ENCODE measurements around the gene CHN2.

The CHN2 gene

GRCh38 chr7:29224726-29225125, 30.2 kb downstream of the CHN2 start:
- no peak for DNase-seq (ENCODE audit: low read depth in 2 of 2)

GRCh38 chr7:29228289-29229011, 33.9 kb downstream of the CHN2 start:
- DNase-seq (ENCODE audit: low read depth in 2 of 2), result no peak

- no peak for DNase-seq (ENCODE audit: low read depth in 2 of 2)
Measured at GRCh38 chr7:29229066-29229465, 34.5 kb downstream of the CHN2 start.

GRCh38 chr7:29229946-29230345, 35.4 kb downstream of the CHN2 start:
- no peak for DNase-seq (ENCODE audit: low read depth in 2 of 2)

GRCh38 chr7:29230871-29231345, 36.3 kb downstream of the CHN2 start:
- DNase-seq (ENCODE audit: low read depth in 2 of 2), result no peak

GRCh38 chr7:29231671-29232232, 37.2 kb downstream of the CHN2 start:
- no peak for DNase-seq (ENCODE audit: low read depth in 2 of 2)

- no peak for DNase-seq (ENCODE audit: low read depth in 2 of 2)
Measured at GRCh38 chr7:29234438-29234837, 39.9 kb downstream of the CHN2 start.

- no peak for DNase-seq (ENCODE audit: low read depth in 2 of 2)
Measured at GRCh38 chr7:29236071-29236580, 41.6 kb downstream of the CHN2 start.

GRCh38 chr7:29236649-29237048, 42.1 kb downstream of the CHN2 start:
- no peak for DNase-seq (ENCODE audit: low read depth in 2 of 2)

GRCh38 chr7:29237489-29237888, 42.9 kb downstream of the CHN2 start:
- DNase-seq (ENCODE audit: low read depth in 2 of 2), result no peak

- DNase-seq (ENCODE audit: low read depth in 2 of 2), result no peak
Measured at GRCh38 chr7:29239638-29240037, 45.1 kb downstream of the CHN2 start.

- no peak for DNase-seq (ENCODE audit: low read depth in 2 of 2)
Measured at GRCh38 chr7:29242265-29242664, 47.7 kb downstream of the CHN2 start.

- peak; percentile 7 to 31 for DNase-seq (ENCODE audit: low read depth in 2 of 2)
Measured at GRCh38 chr7:29243910-29244655, 49.5 kb downstream of the CHN2 start.

- no peak for DNase-seq (ENCODE audit: low read depth in 2 of 2)
Measured at GRCh38 chr7:29247224-29247962, 52.8 kb downstream of the CHN2 start.

GRCh38 chr7:29247963-29248236, 53.3 kb downstream of the CHN2 start:
- DNase-seq (ENCODE audit: low read depth in 2 of 2), result no peak

- DNase-seq (ENCODE audit: low read depth in 2 of 2), result no peak
Measured at GRCh38 chr7:29248713-29249382, 54.3 kb downstream of the CHN2 start.

GRCh38 chr7:29249383-29249750, 54.8 kb downstream of the CHN2 start:
- DNase-seq (ENCODE audit: low read depth in 2 of 2), result no peak

- DNase-seq (ENCODE audit: low read depth in 2 of 2), result no peak
Measured at GRCh38 chr7:29249860-29250259, 55.3 kb downstream of the CHN2 start.

- DNase-seq (ENCODE audit: low read depth in 2 of 2), result no peak
Measured at GRCh38 chr7:29253225-29253624, 58.6 kb downstream of the CHN2 start.

- DNase-seq (ENCODE audit: low read depth in 2 of 2), result no peak
Measured at GRCh38 chr7:29254591-29254990, 60.0 kb downstream of the CHN2 start.

- no peak for DNase-seq (ENCODE audit: low read depth in 2 of 2)
Measured at GRCh38 chr7:29255199-29255878, 60.8 kb downstream of the CHN2 start.

Data from stimulated activated CD4-positive, alpha-beta T cell treated with anti-CD3 and anti-CD28 coated beads, Interleukin-12 subunit alpha, Interleukin-12 subunit beta, amount 100 ng/mL, for 24 hours (primary cell).